HuH-7.5 (cell line): ENCODE data around the gene ZNRF3.
"Not testable (repeated sequence)": the region's sequence is repeated elsewhere in the genome, so short reads cannot be mapped to it uniquely, and the experiment has no call there.

Experiments used
- DNase-seq: peaks from one replicate; pipeline ENCODE4 v3.0.0; 2011; ENCODE audit warnings: low spot score

The ZNRF3 gene

GRCh38 chr22:28933321-28933720 lies 49.9 kb downstream of the ZNRF3 start:
- no peak for DNase-seq

GRCh38 chr22:28934026-28934425 lies 50.7 kb downstream of the ZNRF3 start:
- no peak for DNase-seq

- DNase-seq = no peak
These were observed 51.8 kb downstream of the ZNRF3 start for GRCh38 chr22:28935140-28935539.

GRCh38 chr22:28935713-28936112 lies 52.3 kb downstream of the ZNRF3 start:
- DNase-seq = no peak

- no peak for DNase-seq
These were observed 52.8 kb downstream of the ZNRF3 start for GRCh38 chr22:28936200-28936599.

GRCh38 chr22:28937206-28938025 lies 54.0 kb downstream of the ZNRF3 start:
- no peak for DNase-seq

- no peak for DNase-seq
These were observed 55.0 kb downstream of the ZNRF3 start for GRCh38 chr22:28938286-28938833.

- no peak for DNase-seq
These were observed 56.0 kb downstream of the ZNRF3 start for GRCh38 chr22:28939394-28939793.

GRCh38 chr22:28939932-28940331 lies 56.6 kb downstream of the ZNRF3 start:
- DNase-seq = no peak

GRCh38 chr22:28940441-28940840 lies 57.1 kb downstream of the ZNRF3 start:
- DNase-seq = no peak

- DNase-seq = no peak
These were observed 59.0 kb downstream of the ZNRF3 start for GRCh38 chr22:28942333-28942732.

- no peak for DNase-seq
These were observed 59.6 kb downstream of the ZNRF3 start for GRCh38 chr22:28942801-28943500.

GRCh38 chr22:28943501-28943879 lies 60.1 kb downstream of the ZNRF3 start:
- no peak for DNase-seq

- no peak for DNase-seq
These were observed 63.8 kb downstream of the ZNRF3 start for GRCh38 chr22:28947125-28947524.

- DNase-seq = no peak
These were observed 65.1 kb downstream of the ZNRF3 start for GRCh38 chr22:28948424-28948823.

GRCh38 chr22:28948860-28949551 lies 65.6 kb downstream of the ZNRF3 start:
- not testable (repeated sequence) for DNase-seq

- no peak for DNase-seq
These were observed 66.4 kb downstream of the ZNRF3 start for GRCh38 chr22:28949788-28950187.

GRCh38 chr22:28950617-28951411 lies 67.4 kb downstream of the ZNRF3 start:
- DNase-seq = no peak

- DNase-seq = no peak
These were observed 68.2 kb downstream of the ZNRF3 start for GRCh38 chr22:28951530-28951929.

- no peak for DNase-seq
These were observed 68.7 kb downstream of the ZNRF3 start for GRCh38 chr22:28951969-28952521.

GRCh38 chr22:28952857-28953256 lies 69.5 kb downstream of the ZNRF3 start:
- no peak for DNase-seq
